ENCODE results near the gene ZMYND8. TPM values are rescaled to one million over a fixed set of nuclear protein-coding genes. Genes with fewer than 3 reads are reported as not detected.

Gene ZMYND8
- total and polyA plus RNA-seq, 10 of the 15 experiments (the other 5 are each of a cell fraction or from before 2014, with no cell fraction given) = 12.9 to 54.8 (median 23.1) TPM

DNA sequence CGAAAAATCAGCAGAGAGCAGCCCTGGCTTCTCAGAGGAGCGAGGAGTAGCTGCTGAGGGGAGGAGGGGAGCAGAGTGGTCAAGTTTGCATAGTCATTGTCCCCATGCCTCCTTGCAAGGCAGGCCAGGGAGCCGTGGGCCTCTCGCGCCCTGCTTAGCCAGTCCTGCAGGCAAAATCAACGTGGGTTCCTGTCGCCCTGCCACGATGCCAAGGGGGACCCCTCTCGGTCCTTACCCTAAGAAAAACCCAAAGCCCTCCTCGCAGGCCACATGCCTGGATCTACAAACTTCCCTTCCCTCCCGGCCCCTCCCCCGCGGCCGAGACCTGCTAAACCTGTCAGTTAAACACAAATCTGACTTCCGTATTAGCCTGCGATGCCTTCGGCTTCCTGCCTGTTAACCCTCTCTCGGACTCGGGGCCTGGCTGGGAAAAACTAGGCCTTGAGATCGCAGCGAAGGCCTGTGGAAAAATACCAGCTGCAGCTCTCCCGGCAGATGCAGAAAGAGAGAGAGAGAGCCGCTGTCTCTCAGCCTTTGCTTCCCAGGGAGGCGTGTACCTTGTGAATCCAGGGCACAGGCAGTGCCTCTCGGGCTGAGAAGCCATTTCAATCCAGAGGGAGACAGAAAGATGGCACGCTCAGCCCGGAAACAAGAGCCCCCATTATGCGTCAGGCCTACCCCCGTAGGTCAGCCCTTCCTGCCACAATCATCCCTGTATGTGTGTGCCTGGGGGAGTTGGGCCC, 968 bp upstream of the ZMYND8 start (continued):
- TF ChIP-seq SRF (IDR thresholded peaks at IDR 0.05; ENCODE audit: low read depth in 2 of 2, low read length in 2 of 2) (0 out of 4 replicates have a peak, but pooled peaks of 1 of the 2 experiments have one; percentile 16), RELB (IDR thresholded peaks at IDR 0.05; ENCODE audit: low read depth) (0 out of 2 replicates have a peak, but pooled peaks have one; percentile 32), ZNF217 (IDR thresholded peaks at IDR 0.05) (no peak), POLR2AphosphoS2 (IDR thresholded peaks at IDR 0.05; ENCODE audit: low read depth, low read length) (peak; percentile 70; the same call in 1 of the 2 replicates), CBX3 (IDR thresholded peaks at IDR 0.05; ENCODE audit: borderline replicate concordance, low read depth) (no peak), CBX5 (IDR thresholded peaks at IDR 0.05; ENCODE audit: low read depth) (no peak), POU2F2 (IDR thresholded peaks at IDR 0.05; ENCODE audit: borderline replicate concordance, low read depth, low read length) (peak; percentile 97), TAF1 (IDR thresholded peaks at IDR 0.05; ENCODE audit: borderline replicate concordance, low read depth, low read length) (peak; percentile 84), GATAD2B (conservative IDR thresholded peaks at IDR 0.05; ENCODE audit: low read depth) (peak; percentile 63), SUPT20H (IDR thresholded peaks at IDR 0.05; ENCODE audit: borderline replicate concordance, control insufficient read depth, low read depth, low read length) (no peak)
- TF ChIP-seq, protein P1, sequence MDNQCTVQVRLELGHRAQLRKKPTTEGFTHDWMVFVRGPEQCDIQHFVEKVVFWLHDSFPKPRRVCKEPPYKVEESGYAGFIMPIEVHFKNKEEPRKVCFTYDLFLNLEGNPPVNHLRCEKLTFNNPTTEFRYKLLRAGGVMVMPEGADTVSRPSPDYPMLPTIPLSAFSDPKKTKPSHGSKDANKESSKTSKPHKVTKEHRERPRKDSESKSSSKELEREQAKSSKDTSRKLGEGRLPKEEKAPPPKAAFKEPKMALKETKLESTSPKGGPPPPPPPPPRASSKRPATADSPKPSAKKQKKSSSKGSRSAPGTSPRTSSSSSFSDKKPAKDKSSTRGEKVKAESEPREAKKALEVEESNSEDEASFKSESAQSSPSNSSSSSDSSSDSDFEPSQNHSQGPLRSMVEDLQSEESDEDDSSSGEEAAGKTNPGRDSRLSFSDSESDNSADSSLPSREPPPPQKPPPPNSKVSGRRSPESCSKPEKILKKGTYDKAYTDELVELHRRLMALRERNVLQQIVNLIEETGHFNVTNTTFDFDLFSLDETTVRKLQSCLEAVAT (IDR thresholded peaks at IDR 0.05) = peak; percentile 67; the same call in 1 of the 2 replicates

Measured in GM12878 (cell line).